GM19372 (cell line): Measurements from ENCODE around the gene ARHGAP10.
A peak's percentile ranks its signal among the peaks of the same experiment; 100 is the strongest.

Source experiments
- ATAC-seq: cut with Tn5 transposase; IDR thresholded peaks from one replicate; pipeline ENCODE4 v1.9.1; 2021; ENCODE audit warnings: mild to moderate bottlenecking, low read depth, moderate library complexity; ENCODE audit not compliant: unreplicated experiment

The ARHGAP10 gene

DNA sequence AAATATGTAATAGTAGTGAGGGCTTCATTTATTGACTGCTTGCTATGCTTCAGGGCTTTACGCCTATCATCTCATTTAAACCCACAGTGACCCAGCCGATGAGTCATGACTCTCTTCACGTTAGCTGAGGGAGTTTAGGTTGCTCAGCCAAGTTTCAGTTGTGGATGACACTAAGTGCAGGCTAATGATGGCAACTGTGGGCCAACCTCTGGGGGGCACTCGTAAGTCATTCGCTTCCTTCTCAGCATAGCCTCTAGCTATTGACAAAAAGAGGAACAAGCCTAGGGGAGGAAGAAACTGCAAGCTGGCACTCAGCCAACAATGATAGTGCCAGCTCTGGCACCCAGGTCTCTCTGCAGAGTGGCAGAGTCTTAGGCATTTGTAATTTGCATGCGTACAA is 325.0 kb downstream of the ARHGAP10 start:
- peak; percentile 76 for ATAC-seq

DNA sequence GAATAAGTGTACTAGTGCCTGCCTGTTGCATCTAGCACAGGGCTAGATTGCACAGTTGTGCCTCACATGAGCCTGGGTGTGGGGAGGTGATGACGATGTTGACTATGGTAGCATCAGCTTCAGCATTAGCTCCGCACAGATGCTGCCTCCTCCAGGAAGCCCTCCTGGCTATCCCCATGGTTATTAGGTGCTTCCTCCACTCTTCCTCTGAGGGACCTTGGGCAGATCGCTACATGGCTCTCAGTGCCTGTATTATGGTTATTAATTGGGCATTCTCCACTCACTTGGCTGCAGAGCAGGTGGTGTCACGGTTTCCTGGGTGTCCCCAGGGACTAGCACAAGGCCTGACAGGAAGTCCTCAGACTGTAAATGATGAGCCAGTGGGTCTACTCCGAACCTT is 325.6 kb downstream of the ARHGAP10 start:
- ATAC-seq: peak; percentile 33

DNA sequence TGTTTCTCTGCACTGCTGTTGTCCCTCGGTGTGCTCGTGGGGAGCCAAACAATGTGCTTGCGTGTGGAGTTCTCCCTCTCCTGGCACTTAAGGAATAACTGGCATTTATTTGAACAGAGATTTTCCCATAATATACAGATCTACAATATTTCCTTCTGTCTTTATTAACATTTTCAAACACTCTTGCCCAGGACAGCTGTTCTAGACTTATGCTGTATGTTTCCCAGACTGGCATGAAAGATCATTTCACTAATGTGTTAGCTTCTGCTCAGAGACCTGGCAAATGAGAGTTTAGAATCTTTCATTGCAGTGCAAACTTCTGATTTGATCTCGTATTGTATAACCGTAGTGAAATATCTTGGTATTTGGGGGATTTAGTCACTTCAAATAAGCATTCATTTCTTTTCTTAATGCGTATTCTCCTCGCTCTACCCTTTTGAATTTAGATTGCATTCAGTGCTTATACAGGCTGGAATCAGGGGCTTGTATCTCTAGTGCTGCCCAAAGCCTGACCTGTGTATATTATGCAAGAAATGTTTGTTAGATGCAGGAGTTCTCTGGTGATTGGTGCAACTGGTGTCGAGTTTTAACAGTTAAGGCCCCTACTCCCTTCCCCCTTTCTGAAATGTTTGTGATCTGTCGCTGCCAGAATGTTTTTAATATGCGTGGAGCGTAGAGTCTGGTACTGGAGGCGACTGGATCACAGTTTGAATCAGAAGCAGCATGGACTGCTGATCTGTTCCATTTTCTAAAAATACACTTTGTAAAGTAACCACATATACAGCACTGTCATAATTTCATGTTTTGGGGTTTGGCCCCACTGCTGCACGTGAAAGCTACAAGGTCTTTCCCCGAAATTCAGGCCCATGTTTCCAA is 326.3 kb downstream of the ARHGAP10 start:
- no peak for ATAC-seq

DNA sequence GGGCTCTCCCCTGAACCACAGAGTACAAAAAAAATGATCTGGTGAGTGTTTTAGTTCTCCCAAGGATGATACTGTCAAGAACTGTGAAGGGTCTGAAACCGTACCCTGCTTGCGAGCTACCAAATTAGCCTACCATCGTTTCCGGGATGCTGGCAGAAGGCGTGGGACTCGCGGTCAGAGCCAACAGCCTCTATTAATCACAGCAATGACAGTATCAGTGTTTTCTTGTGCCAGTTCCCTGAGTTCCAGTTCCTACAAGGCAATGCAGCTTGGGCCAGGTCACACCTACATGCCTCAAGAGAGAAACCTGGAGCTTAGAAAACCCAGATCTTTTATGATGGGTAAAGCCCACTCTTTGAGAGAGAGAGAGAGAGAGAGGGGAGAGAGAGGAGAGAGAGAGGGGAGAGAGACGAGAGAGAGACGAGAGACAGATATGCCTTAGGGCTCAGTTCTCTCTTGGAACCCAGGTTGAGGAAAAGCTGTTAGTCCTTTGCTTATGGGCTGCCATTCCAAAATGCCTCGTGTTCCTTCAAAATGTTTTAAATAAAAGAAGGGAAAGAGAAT is 327.8 kb downstream of the ARHGAP10 start:
- no peak for ATAC-seq

DNA sequence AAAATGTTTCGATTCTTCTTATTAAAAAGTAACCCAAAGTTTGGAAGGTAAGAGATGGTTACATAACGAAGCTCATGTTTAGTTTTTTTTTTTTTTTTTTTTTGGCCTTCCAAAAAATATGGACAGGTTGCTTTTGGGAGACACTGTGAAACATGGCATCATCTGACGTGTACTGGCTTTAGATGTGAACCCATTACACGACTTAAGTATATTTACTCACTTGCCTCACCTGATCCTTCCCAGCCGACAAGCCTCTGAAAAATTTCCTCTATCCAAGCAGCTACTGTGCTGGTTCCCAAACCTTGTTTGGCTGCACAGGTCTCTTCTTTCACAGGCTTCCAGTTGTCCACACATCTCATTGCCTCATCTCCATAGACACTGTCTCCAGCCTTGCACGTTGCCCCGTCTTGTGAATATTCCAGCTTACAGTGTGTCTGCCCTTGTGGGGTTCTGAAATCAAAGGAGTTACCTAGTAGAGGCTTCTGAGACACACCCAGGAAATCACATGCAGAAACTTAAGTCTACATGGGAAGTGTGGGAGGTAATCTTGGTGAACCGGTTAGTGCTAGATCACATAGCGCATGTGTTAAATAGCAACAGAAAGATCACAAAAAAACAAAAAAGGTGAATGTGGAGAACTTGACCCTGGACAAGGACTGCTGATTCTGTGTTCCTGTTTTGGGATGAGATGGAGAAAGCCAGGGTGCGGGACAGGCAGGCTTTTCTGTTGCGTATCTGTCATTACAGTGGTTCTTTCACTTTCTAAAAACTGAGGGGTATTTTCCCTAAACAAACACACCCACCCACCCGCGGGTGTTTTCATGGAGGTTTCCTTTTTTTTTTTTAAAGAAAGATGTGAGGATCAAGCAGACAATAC is 328.6 kb downstream of the ARHGAP10 start:
- ATAC-seq: no peak

DNA sequence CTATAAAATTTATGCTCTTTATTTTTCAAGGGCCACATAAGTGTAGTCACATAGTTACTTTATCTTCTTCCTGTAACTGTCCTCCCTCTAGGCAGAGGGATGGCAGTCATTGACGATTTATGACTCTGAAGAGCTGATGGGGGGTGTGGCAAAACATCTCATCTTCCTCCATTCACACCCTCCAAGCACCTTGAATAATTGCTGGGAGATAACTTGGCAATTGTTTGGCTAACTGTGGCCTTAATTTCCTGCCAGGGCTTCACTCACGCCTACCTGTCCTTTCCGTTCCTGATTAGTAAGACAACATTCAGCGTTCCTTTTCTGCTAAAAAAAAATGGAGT is 329.2 kb downstream of the ARHGAP10 start:
- ATAC-seq: no peak

DNA sequence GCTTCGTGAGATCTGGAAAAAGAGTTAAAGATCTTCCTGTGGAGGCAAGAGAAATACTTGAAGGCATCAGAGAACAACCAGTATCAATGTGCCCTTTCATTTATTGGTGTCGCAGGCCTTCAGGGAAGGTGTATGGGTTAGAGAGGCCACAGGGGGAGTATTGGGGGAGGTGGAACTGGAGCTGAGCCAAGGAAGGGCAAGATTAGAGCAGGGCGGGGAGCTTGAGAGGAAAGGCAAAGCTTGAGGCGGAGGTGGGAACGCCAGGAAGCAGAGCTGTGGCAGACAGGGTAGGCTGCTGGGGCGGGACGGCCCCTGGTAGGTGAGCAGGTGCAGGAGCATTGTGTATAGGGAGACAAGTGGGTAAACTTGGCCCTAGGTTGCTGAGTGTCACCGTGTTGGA is 329.9 kb downstream of the ARHGAP10 start:
- ATAC-seq: no peak

DNA sequence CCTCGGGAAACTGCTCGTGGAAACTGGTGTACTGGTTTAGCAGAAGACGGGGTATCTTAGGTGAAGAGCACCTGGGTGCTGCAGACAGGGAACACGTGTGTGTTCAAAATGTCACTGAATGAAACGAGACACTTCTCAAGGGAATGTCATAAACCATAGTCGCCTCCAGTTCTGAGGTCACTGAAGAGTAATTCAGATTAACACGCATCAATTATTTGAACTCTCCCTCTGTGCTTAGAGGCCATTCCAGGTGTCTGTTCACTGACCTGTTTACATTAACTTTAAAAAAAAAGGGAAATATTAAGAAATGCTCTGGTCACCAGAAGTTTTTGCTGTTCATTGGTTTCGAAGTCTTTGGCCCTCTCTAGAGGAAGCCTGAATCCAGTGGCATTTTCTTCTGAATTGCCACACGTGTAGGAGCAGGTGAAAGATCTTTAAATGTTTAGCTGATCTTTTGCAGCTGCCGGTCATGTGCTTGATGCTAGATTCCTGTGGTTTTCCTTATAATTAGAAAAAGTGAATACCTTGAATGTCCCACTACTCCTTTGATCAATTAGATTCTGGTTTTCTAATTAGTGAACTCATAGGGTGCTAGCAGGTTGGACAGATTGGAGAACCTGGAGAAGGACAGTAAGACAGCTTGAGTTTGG is 330.5 kb downstream of the ARHGAP10 start:
- ATAC-seq: no peak

DNA sequence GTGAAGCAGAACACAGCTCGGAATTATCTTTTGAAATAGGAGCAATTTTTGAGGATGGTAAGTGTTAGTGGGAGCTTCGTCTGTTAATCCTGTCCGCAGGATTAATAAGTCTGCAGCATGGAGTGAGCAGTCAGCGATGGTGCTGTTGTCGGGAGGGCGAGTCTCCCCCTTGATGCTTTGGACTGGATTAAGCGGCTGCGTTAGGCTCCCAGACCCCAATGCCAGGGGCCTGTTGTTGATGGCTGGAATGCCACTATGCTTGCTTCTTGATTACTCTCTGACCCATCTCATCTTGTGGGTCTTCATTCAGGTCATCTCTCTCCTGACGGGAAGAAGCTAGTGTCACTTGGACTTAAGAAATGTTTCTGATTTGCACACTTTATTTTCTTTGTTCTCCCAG is 332.6 kb downstream of the ARHGAP10 start:
- no peak for ATAC-seq

DNA sequence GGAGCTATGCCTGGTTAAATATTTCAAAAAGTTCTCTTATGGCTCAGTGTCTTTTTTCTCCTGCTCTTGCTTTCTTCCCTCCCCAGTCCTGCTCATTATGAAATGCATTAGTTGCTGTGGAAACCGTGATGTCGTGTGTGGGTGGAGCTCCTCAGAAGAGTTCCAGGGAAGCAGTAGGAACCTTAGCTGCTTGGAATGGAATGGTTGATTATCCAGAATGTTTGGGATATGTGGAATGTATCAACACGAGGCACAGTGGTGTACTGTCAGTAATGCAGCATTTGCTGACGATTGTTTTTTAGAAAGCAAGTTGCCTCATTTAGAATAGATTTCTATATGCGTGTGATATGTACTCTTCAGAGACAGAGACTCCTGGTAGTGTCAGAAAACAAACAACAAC is 333.2 kb downstream of the ARHGAP10 start:
- ATAC-seq: no peak

DNA sequence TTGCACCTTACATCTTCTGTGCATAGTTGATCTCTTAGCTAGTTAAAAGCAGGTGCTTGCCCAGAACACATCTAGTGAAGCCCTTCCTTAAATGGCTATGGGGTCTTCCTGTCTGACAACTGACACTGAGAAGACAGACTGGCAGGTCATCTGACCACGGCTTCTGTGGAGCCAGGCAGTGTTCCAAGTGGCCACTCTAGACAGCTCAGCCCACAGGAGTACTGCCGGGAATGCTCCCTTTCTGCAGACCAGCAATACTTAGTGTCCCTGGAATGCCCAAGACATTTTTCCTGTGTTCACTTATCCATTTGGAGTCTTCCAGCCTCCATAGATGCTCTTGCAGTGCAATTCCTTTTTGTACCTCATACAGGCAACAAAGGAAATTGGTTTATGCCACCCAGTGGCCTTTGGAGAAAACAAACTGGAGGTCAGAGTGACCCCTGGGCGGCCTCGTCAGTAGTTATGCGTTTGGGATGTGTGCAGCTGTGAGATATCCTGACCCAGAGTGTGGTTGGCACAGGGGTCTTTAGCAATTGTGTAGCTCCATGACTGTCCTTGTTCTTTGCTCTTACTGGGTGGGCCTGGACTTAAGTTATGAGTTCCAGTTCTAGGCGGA is 335.5 kb downstream of the ARHGAP10 start:
- ATAC-seq: no peak

DNA sequence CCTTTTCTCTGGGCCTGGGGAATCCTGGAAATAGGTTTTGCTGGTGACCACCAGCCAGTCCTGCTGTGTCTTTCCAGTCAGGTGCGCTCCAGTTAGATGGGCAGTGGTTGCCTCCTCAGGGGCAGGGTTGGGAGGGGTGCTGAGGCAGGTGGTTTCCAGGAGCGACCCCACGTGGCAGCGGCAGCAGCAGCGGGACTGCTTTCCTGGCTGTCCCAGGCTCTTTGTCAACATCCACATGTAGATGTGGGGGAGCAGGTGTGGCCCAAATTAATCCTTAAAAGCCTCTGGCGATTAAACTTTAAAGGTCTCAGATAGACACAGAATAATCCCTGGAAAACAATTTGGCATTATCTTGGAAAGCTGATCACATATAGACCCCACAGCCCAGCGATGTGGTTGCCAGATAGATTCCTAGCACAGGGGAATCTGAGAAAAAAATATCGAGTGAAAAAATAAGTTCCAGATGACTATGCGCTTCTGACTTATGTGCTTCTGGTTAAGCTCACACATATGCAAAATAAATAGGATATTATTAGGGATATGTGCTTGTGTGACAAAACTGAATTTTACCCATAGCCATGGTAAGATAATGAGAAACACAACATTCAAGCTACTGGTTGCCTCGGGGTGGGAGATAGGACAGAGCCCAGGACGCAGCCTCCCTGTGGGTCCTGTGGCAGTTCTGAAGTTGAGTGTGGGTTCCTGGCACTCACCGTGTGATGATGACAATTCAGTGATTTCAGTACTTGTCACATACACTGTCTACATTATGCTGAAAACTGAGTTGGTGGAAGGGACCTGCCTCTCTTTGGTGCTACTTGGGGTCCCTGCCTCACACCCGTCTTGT is 336.4 kb downstream of the ARHGAP10 start:
- no peak for ATAC-seq

DNA sequence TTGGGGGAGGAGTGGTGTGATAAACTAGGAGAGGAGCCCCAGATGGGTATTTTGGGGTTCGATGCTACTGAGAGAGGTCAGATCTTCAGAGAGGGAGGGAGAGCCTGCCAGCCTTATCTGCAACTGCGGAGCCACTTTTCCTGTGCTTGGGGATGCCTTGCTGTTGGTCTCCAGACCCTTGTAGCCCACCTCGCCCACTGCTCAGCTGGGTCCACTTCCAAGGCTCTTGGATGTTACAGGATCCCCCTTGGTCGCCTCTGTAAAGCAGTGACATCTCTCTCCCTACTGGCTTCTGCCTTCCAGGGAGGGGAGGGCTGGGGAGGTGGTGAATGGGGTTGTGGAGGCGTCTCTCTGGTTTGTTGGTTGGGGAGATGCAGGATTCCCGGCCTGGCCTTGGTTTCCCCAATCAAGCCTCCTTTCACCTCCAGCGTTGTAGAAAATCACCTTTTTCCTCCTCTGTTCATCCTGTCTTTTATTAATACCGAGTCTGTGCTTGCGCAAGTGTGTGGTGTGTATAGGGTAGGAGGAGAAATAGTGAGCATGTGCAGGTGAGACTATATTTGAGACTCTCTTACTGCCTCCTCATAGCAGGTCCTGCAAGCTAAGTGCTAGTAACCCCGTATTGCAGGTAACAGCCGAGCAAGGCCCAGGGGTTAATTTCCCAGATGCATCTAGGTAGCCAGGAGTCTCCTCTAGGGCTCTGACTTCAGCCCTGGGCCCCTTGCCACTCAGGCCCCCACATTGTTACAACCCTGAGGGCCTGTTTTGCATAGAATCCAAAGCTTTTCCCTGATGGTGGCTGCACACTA is 337.4 kb downstream of the ARHGAP10 start:
- ATAC-seq: no peak

DNA sequence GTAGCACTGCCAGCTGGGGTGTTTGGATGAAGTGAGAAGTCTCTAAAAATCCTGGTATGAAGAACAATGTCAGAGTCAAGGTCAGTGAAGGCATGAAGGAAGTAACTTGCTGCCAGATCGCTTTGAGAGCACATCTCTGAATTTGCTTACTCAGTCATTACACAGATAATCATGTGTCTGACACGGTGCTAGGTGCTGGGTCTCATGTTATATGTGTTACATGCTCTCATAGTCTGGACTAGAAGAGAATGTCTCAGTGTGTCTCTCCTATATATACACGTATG is 337.9 kb downstream of the ARHGAP10 start:
- ATAC-seq: no peak

DNA sequence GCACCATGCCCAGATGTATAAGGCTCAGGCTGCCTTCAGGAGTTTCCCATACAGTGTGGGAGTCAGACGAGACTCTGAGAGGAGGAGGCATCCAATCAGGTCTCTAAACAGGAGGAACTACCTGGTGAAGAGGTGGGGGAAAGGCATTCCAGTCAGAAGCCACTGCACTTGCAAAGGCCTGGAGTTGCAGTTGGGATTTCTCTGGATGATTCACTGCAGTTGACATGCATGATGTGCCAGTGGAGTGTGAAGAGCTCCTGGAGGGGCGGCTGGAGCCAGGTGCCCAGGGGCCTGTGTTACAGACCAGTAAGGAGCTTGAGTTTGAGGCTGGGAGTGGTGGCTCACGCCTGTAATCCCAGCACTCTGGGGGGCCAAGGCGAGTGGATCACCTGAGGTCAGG is 339.1 kb downstream of the ARHGAP10 start:
- ATAC-seq: no peak

DNA sequence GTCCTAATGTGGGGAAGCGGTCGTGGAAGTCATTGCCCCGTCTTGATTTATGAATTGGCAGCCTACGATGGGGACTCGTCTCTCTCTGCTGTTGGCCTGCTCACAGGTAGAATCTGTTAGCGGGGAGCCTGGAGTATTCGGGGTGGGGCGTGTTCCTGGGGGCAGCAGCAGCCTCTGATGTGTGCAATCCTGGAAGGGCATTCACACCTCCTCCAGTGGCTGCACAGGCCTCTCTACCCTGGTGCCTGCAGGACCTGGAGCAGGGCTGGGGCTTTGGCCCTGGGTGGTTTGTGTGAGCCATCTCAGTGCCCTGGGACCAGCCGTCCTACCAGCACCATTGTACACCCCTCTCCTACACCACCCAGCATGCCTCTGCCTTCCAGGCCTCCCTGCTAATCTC is 340.9 kb downstream of the ARHGAP10 start:
- ATAC-seq: no peak

DNA sequence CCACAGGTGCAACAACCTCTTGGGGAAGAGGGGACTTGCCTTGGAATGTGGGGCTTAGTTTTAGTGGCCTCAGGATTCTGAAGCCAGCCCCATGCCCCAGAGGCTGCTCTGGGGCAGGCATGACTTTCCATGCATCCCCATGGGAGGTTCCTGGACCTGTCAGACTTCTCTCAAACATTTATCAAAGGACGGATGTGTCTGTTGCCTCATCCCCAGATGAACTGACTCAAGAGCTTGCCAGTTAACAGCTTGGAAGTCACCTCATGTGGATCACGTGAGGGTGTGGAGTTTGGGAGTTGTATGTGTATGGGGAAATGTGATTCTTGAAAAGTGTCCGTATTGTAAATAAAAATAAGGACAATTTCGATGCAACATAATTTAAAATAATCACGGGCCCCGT is 341.5 kb downstream of the ARHGAP10 start:
- no peak for ATAC-seq

DNA sequence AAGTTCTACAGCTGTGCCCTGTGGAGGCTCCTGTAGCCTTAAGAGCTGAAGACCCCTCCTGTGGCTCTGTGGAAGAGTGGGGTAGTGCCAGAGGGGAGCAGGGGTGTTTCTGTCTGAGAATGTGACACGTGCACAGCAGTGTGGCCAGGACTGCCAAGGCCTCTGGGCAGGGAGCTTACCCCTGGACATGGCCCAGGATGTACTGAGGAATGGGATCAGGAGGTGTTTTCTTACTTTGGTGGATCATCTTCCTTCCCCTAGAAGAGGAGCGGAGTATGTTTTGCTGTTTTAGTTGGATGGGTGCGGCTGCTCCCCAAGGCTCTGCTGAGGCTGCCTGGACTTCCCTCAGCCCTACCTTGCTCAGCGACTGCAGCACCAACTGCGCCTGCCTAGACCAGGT is 342.6 kb downstream of the ARHGAP10 start:
- no peak for ATAC-seq

DNA sequence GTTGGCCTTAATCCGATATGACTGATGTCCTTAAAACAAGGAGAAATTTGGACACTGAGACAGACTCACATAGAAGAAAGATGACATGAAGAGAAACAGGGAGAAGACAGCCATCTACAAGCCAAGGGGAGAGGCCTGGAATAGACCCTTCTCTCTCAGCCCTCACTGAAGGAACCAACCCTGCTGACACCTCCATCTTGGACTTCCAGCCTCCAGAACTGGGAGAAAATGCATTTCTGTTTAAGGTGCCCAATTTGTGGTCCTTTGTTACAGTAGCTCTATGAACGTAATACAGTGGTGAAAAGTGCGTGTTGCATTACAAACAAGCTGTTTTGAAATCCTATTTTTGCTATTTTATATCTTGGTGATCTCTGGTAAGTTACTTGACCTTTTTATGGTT is 343.6 kb downstream of the ARHGAP10 start:
- no peak for ATAC-seq
